Parathyroid adenoma (tissue), 2 donors: ENCODE results near the gene BUB1B.

ENCODE experiments used
- H2AFZ ChIP-seq: fragments of 300-600 bp; sonication (generic); one replicate; pipeline ENCODE4 v1.7.0; 2017; ENCODE audit warnings: antibody characterized with exemption, mild to moderate bottlenecking
- H3K27ac ChIP-seq: fragments of 300-600 bp; sonication (generic); one replicate; pipeline ENCODE4 v1.7.0; 2017
- H3K27me3 ChIP-seq: fragments of 300-600 bp; sonication (generic); one replicate; pipeline ENCODE4 v1.7.0; 2017; ENCODE audit warnings: low read length; ENCODE audit not compliant: control insufficient read depth, insufficient read depth
- H3K36me3 ChIP-seq: fragments of 300-600 bp; sonication (generic); one replicate; pipeline ENCODE4 v1.7.0; 2017; ENCODE audit warnings: low read length; ENCODE audit not compliant: control insufficient read depth, insufficient read depth
- H3K4me1 ChIP-seq: fragments of 300-600 bp; sonication (generic); one replicate; pipeline ENCODE4 v1.7.0; 2017; ENCODE audit warnings: control low read depth
- H3K4me2 ChIP-seq: fragments of 300-600 bp; sonication (generic); one replicate; pipeline ENCODE4 v1.7.0; 2017; ENCODE audit warnings: low read length
- H3K4me3 ChIP-seq: fragments of 300-600 bp; sonication (generic); one replicate; pipeline ENCODE4 v1.7.0; 2017; ENCODE audit warnings: low read depth, low read length
- H3K79me2 ChIP-seq: fragments of 300-600 bp; sonication (generic); one replicate; pipeline ENCODE4 v1.7.0; 2017; ENCODE audit warnings: control low read depth
- H3K9ac ChIP-seq: fragments of 300-600 bp; sonication (generic); one replicate; pipeline ENCODE4 v1.7.0; 2017; ENCODE audit warnings: mild to moderate bottlenecking
- H3K9me3 ChIP-seq: fragments of 300-600 bp; sonication (generic); one replicate; pipeline ENCODE4 v1.7.0; 2017; ENCODE audit warnings: low read length; ENCODE audit not compliant: control insufficient read depth
- CTCF ChIP-seq: fragments of 300-600 bp; sonication (generic); IDR thresholded peaks from one replicate; pipeline ENCODE4 v1.7.0; 2017; ENCODE audit warnings: antibody characterized with exemption, mild to moderate bottlenecking
- donor health status: primary hyperparathyroidism.

BUB1B gene

GRCh38 chr15:40254452-40254851 is 93.6 kb downstream of the BUB1B start:
- Histone ChIP-seq H3K4me1 (no peaks in the 10 kb centered on the region), H3K9ac (no peak overlapping the region), H3K27ac (no peak overlapping the region), H2AFZ (no peak overlapping the region), H3K79me2 (no peaks in the 10 kb centered on the region), H3K36me3 (no peaks in the 10 kb centered on the region), H3K4me3 (no peak overlapping the region), H3K27me3 (no peaks in the 10 kb centered on the region), H3K9me3 (no peaks in the 10 kb centered on the region), H3K4me2 (no peak overlapping the region)
- no peak for TF ChIP-seq CTCF

DNA sequence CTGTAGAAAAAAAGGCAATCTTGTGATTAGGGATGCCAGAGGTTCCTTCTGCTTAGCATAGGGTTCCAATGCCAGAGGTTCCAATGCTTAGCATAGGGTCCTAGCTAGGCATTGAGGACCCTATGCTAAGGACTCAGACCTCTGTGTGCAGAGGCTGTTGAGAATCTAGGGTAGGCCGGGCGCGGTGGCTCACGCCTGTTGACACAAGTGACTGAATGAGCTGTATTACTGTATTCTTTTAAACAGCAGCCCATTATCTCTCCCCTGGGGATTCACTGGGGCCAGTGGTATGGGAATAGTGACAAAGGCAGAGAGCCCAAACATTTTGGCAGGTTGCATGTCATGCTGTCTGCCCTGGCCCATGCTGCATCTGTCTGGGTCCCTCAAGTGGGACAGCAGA is 94.2 kb downstream of the BUB1B start:
- H3K4me3 ChIP-seq = no peak overlapping the region
- H3K9ac ChIP-seq = no peak overlapping the region
- no peaks in the 10 kb centered on the region for H3K36me3 ChIP-seq
- H3K27ac ChIP-seq = no peak overlapping the region
- TF ChIP-seq CTCF = no peak
- H3K79me2 ChIP-seq = no peaks in the 10 kb centered on the region
- H3K9me3 ChIP-seq = no peaks in the 10 kb centered on the region
- H3K4me2 ChIP-seq = no peak overlapping the region
- H3K4me1 ChIP-seq = no peaks in the 10 kb centered on the region
- H2AFZ ChIP-seq = no peak overlapping the region
- H3K27me3 ChIP-seq = no peaks in the 10 kb centered on the region

DNA sequence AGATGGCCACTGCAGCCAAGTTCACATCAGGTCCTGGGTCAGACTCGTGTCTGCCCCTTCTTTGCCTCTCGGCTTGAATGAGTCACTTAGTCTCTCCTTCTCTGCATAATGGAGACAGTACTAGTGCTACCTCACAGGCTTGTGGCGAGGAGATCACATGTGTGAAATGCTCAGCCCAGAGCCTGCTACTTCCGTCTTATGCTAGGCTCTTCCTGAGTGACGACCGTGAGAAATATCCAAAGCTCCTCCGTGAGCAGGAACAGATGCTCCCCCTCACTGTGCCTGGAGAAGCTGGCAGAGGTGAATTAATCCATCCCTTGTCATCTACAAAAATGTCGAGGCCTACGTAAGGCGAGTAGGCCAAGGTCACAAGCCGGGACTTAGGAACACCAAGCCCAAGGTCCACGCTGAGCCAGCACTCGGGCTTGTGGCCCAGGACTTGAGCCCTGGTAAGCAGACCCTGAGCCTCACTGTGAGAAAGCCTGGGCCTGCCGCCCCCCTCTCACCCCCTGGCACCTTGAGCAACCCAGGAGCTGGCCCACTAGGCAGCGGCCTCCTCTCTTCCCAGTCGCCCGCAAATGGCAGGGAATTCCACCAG is 95.9 kb downstream of the BUB1B start:
- Histone ChIP-seq H3K27me3 (no peaks in the 10 kb centered on the region), H3K27ac (no peak overlapping the region), H3K4me3 (no peak overlapping the region), H3K9ac (no peak overlapping the region), H3K9me3 (no peaks in the 10 kb centered on the region), H3K79me2 (no peaks in the 10 kb centered on the region), H3K36me3 (no peaks in the 10 kb centered on the region), H2AFZ (no peak overlapping the region), H3K4me2 (no peak overlapping the region), H3K4me1 (no peaks in the 10 kb centered on the region)
- TF ChIP-seq CTCF = no peak

- no peak for TF ChIP-seq CTCF
- Histone ChIP-seq H3K4me1 (no peaks in the 10 kb centered on the region), H3K27me3 (no peaks in the 10 kb centered on the region), H3K36me3 (no peaks in the 10 kb centered on the region), H3K79me2 (no peaks in the 10 kb centered on the region), H2AFZ (no peak overlapping the region), H3K9ac (no peak overlapping the region), H3K27ac (no peak overlapping the region), H3K4me2 (no peak overlapping the region), H3K4me3 (no peak overlapping the region), H3K9me3 (no peaks in the 10 kb centered on the region)
Measured at GRCh38 chr15:40257656-40258450, 97.0 kb downstream of the BUB1B start.

GRCh38 chr15:40258544-40258943 is 97.7 kb downstream of the BUB1B start:
- Histone ChIP-seq H3K9ac (no peak overlapping the region), H3K4me2 (no peak overlapping the region), H2AFZ (no peak overlapping the region), H3K36me3 (no peaks in the 10 kb centered on the region), H3K27me3 (no peaks in the 10 kb centered on the region), H3K79me2 (no peaks in the 10 kb centered on the region), H3K9me3 (no peaks in the 10 kb centered on the region), H3K4me3 (no peak overlapping the region), H3K4me1 (no peaks in the 10 kb centered on the region), H3K27ac (no peak overlapping the region)
- TF ChIP-seq CTCF = no peak
